ENCODE data around the gene NDUFS7. TPM values are rescaled to one million over a fixed set of nuclear protein-coding genes. Genes with fewer than 3 reads are reported as not detected.

NDUFS7 gene
- polyA plus RNA-seq, 3 donors = 40.1 to 50.2 (median 42.7) TPM

Other genes starting within 250 kb of the NDUFS7 start
- gene SBNO2, start 209.6 kb upstream of the NDUFS7 start, polyA plus RNA-seq (ENCODE audit: insufficient read length in 3 of 3) = 10 to 100 TPM; 13.4 to 15.6 (median 14.6) TPM
- gene STK11, start 178.1 kb upstream of the NDUFS7 start, polyA plus RNA-seq (ENCODE audit: insufficient read length in 3 of 3) = 10 to 100 TPM; 55.4 to 60.2 (median 60.1) TPM
- gene CBARP, start 145.9 kb upstream of the NDUFS7 start, polyA plus RNA-seq (ENCODE audit: insufficient read length in 3 of 3) = 1 to 10 TPM in 1 of 3 donors, under 1 TPM in 2; 0.78 to 1.8 (median 0.90) TPM
- gene ATP5F1D, start 142.2 kb upstream of the NDUFS7 start, polyA plus RNA-seq (ENCODE audit: insufficient read length in 3 of 3) = 10 to 100 TPM; 65.9 to 89.4 (median 78.9) TPM
- gene MIDN, start 135.3 kb upstream of the NDUFS7 start, polyA plus RNA-seq (ENCODE audit: insufficient read length in 3 of 3) = 10 to 100 TPM; 38.0 to 41.7 (median 39.3) TPM
- gene CIRBP, start 114.6 kb upstream of the NDUFS7 start, polyA plus RNA-seq (ENCODE audit: insufficient read length in 3 of 3) = 100 to 1,000 TPM; 737 to 892 (median 800) TPM
- 10 to 100 TPM; 12.7 to 17.3 (median 14.5) TPM for gene FAM174C, start 108.4 kb upstream of the NDUFS7 start, polyA plus RNA-seq (ENCODE audit: insufficient read length in 3 of 3)
- 1 to 10 TPM; 1.3 to 2.1 (median 1.3) TPM for gene EFNA2, start 98.0 kb upstream of the NDUFS7 start, polyA plus RNA-seq (ENCODE audit: insufficient read length in 3 of 3)
- gene GAMT, start 17.6 kb downstream of the NDUFS7 start, polyA plus RNA-seq (ENCODE audit: insufficient read length in 3 of 3) = 10 to 100 TPM; 22.2 to 25.9 (median 25.8) TPM
- 10 to 100 TPM; 69.2 to 70.7 (median 69.7) TPM for gene DAZAP1, start 23.7 kb downstream of the NDUFS7 start, polyA plus RNA-seq (ENCODE audit: insufficient read length in 3 of 3)
- 100 to 1,000 TPM; 540 to 667 (median 584) TPM for gene RPS15, start 54.5 kb downstream of the NDUFS7 start, polyA plus RNA-seq (ENCODE audit: insufficient read length in 3 of 3)
- 1 to 10 TPM in 2 of 3 donors, under 1 TPM in 1; 0.86 to 1.1 (median 1.0) TPM for gene APC2, start 66.2 kb downstream of the NDUFS7 start, polyA plus RNA-seq (ENCODE audit: insufficient read length in 3 of 3)
- 10 to 100 TPM; 17.4 to 21.2 (median 18.5) TPM for gene C19orf25, start 95.3 kb downstream of the NDUFS7 start, polyA plus RNA-seq (ENCODE audit: insufficient read length in 3 of 3)
- 1 to 10 TPM; 2.7 to 4.4 (median 3.3) TPM for gene PCSK4, start 106.4 kb downstream of the NDUFS7 start, polyA plus RNA-seq (ENCODE audit: insufficient read length in 3 of 3)
- gene REEP6, start 107.3 kb downstream of the NDUFS7 start, polyA plus RNA-seq (ENCODE audit: insufficient read length in 3 of 3) = 10 to 100 TPM in 2 of 3 donors, 1 to 10 TPM in 1; 9.0 to 16.3 (median 13.3) TPM
- under 1 TPM; 0.52 to 0.61 (median 0.54) TPM for gene ADAMTSL5, start 129.1 kb downstream of the NDUFS7 start, polyA plus RNA-seq (ENCODE audit: insufficient read length in 3 of 3)
- gene PLK5, start 140.2 kb downstream of the NDUFS7 start, polyA plus RNA-seq (ENCODE audit: insufficient read length in 3 of 3) = under 1 TPM; 0.07 to 0.16 (median 0.11) TPM
- 10 to 100 TPM; 16.7 to 20.2 (median 18.0) TPM for gene MEX3D, start 184.4 kb downstream of the NDUFS7 start, polyA plus RNA-seq (ENCODE audit: insufficient read length in 3 of 3)
- 10 to 100 TPM; 38.1 to 45.5 (median 40.2) TPM for gene MBD3, start 209.0 kb downstream of the NDUFS7 start, polyA plus RNA-seq (ENCODE audit: insufficient read length in 3 of 3)
- gene UQCR11, start 221.6 kb downstream of the NDUFS7 start, polyA plus RNA-seq (ENCODE audit: insufficient read length in 3 of 3) = 100 to 1,000 TPM in 1 of 3 donors, 10 to 100 TPM in 2; 81.1 to 117 (median 92.1) TPM

Data from right renal cortex interstitium (tissue), 3 donors.